GM19463 (cell line): ENCODE results near the gene BANP.
"Not testable (repeated sequence)": the region's sequence is repeated elsewhere in the genome, so short reads cannot be mapped to it uniquely, and the experiment has no call there.

Experiments used
- ATAC-seq: cut with Tn5 transposase; IDR thresholded peaks from one replicate; pipeline ENCODE4 v1.9.1; 2021; ENCODE audit warnings: mild to moderate bottlenecking, moderate library complexity; ENCODE audit not compliant: unreplicated experiment

The BANP gene

DNA sequence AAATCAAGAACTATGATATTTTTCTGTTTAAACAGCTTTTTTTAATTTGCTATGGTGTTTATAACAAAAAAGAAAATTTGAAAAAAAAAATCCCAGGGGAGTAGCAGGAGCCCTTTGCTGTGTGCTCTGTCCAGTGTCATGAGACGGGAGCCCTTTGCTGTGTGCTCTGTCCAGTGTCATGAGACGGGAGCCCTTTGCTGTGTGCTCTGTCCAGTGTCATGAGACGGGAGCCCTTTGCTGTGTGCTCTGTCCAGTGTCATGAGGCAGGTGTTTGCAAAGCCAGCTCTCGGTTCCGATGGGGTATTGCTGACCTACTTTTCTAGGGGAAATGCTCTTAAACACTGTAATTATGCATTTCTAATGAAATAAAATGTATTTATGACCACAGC is 125.7 kb downstream of the BANP start:
- ATAC-seq, result not testable (repeated sequence)

- no peak for ATAC-seq
Observed at GRCh38 chr16:88077328-88078108, 126.3 kb downstream of the BANP start.

GRCh38 chr16:88078111-88078775 is 127.0 kb downstream of the BANP start:
- no peak for ATAC-seq

DNA sequence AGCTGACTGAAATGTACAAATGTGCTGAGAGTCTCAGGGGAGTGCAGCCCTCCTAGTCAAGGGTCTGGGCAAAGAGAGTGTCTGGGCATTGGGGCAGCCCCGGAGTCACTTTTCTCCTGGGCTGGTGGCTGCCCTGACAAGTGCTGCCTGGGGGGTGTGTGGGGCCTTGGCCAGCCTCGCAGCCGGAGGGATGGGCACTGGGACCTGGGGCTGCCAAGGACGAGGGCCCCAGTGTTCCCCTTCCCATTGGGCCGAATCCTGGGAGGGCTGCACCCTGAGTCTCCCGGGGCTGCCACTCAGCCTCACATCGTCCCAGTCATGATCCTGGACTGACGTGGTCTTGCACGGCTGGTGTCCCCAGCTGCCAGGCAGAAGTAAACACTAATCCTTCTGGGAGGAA is 132.3 kb downstream of the BANP start:
- no peak for ATAC-seq

DNA sequence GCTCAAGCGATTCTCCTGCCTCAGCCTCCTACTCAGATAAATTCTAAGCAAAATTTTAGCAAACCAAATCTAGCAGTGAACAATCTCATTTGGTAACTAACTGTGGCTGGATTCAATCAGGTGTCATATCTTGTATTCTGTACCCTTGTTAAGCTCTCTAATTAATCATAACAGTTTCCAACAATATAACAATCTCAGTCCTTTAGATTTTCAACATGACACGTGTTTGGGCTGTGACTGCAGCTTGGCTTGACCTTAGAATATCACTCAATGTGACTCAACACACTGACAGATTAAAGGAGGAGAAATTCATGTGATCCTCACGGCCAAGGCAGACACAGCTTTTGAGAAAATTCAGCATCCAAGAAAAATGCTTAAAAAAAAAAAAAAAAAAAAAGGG is 133.6 kb downstream of the BANP start:
- no peak for ATAC-seq

- no peak for ATAC-seq
Observed at GRCh38 chr16:88086571-88087516, 135.6 kb downstream of the BANP start.

- no peak for ATAC-seq
Observed at GRCh38 chr16:88087517-88087877, 136.3 kb downstream of the BANP start.

GRCh38 chr16:88088161-88088581 is 136.9 kb downstream of the BANP start:
- no peak for ATAC-seq

DNA sequence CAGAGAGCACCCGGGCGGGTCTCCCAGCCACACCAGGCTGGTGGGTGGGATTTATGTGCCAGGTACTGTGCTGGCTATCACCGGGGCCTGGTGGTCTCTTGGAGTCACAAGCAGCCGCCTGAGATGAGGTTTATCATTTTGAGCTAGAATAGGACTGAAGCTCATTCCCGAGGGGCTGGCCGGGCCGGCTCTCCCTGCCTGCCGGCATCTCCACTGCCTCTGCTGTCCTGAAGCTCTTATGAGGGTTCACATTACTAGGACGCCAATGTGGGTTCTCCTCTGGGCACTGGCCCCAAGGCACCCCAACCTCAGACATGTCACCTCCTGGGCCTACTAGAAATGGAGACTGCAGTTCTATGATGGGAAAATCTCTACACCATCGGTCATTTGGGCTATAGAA is 137.4 kb downstream of the BANP start:
- not testable (repeated sequence) for ATAC-seq

GRCh38 chr16:88089071-88089470 is 137.8 kb downstream of the BANP start:
- not testable (repeated sequence) for ATAC-seq

GRCh38 chr16:88089632-88090376 is 138.6 kb downstream of the BANP start:
- ATAC-seq, result not testable (repeated sequence)

- ATAC-seq, result not testable (repeated sequence)
Observed at GRCh38 chr16:88090377-88091175, 139.3 kb downstream of the BANP start.

DNA sequence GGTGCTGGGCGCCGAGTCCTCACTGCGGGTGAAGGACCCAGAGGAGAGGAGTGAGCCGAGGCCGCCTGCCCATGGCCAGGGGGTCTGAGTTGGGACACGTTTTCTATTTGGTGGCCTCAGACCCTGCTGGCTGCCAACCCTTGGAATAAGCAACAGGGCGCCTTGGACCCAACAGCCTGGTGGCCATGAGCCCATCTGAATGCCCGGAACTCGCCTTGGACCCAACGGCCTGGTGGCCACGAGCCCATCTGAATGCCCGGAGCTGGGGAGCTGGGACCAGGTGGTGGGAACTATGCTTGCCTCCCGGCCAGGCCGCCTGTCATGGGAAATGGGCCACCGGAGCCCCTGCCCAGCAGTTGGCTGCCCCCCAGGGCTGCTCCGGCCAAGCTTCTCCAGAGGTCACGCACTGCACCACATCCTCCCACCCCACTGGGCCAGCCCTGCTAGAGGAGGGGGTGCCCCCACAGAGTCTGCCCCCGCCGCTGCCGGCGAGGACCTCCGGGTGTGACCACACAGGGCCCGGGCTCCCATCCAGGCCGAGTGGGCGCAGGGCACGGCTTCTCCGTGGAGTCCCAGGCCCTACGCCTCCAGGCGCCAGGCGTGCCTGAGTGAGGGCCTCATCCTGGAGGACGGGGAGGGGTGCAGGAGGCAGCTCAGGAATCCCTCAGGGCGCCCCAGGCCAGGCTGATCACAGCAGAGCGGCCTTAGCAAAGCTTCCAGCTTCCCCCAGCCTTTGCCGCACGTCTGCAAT is 140.2 kb downstream of the BANP start:
- not testable (repeated sequence) for ATAC-seq

- ATAC-seq, result not testable (repeated sequence)
Observed at GRCh38 chr16:88091972-88092302, 140.7 kb downstream of the BANP start.

GRCh38 chr16:88092791-88093555 is 141.7 kb downstream of the BANP start:
- not testable (repeated sequence) for ATAC-seq

GRCh38 chr16:88093556-88094252 is 142.5 kb downstream of the BANP start:
- ATAC-seq, result not testable (repeated sequence)

- not testable (repeated sequence) for ATAC-seq
Observed at GRCh38 chr16:88094253-88094575, 143.0 kb downstream of the BANP start.

DNA sequence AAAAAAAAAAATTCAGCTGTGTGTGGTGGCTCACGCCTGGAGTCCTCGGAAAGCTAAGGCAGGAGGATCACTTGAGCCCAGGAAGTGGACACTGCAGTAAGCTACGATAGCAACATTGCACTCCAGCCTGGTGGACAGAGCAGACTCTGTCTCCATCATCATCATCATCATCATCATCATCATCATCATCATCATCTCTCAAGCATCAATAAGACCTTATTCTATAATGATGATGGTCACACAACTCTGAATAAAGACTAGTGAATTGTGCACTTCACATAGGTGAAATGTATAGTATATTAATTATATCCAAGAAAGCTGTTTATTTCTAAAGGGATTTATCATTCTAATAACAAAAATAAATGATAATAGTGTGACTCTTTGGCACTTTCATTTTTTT is 143.7 kb downstream of the BANP start:
- ATAC-seq, result not testable (repeated sequence)
